Panc1 (cell line): Measurements from ENCODE around the gene GPR152. TPM values are rescaled to one million over a fixed set of nuclear protein-coding genes. Genes with fewer than 3 reads are reported as not detected.

Experiments
- ATAC-seq: fragments of 200-7000 bp; cut with Tn5 transposase; 2 replicates; pipeline ENCODE4 v1.9.1; 2020; ENCODE audit warnings: mild to moderate bottlenecking, moderate library complexity
- BruUV-seq: library from RNA; stranded (reverse); fragments of 400-500 nt; replicated peaks from 2 replicates; lab custom pipeline; 2021; lab: Mats Ljungman, UMichigan
- CTCF ChIA-PET: fragments of 300-600 bp; sonication (Branson Sonifier 250); formaldehyde crosslinking; loops from one replicate; lab custom pipeline; 2022; ENCODE audit warnings: antibody characterized with exemption; lab: Charles Lee
- POLR2A ChIA-PET: fragments of 300-600 bp; sonication (Branson Sonifier 250); formaldehyde crosslinking; loops from one replicate; lab custom pipeline; 2022; ENCODE audit warnings: antibody characterized with exemption; lab: Charles Lee
- DNase-seq: peaks from one replicate; pipeline ENCODE4 v3.0.0-alpha.2; 2010; ENCODE audit warnings: low read depth, low spot score
- H3K27ac ChIP-seq: 2 replicates; pipeline ENCODE4 v1.5.1; 2011; ENCODE audit warnings: mild to moderate bottlenecking, low read length, inconsistent platforms
- H3K27me3 ChIP-seq: fragments of 200-500 bp; sonication (Bioruptor generic); 2 replicates; pipeline ENCODE4 v1.6.0; 2014; ENCODE audit warnings: low read length, inconsistent platforms; ENCODE audit not compliant: control insufficient read depth, insufficient read depth
- H3K36me3 ChIP-seq: fragments of 200-500 bp; sonication (Bioruptor generic); 2 replicates; pipeline ENCODE4 v1.5.1; 2014; ENCODE audit warnings: inconsistent platforms, mild to moderate bottlenecking, low read length, moderate library complexity; ENCODE audit not compliant: control insufficient read depth, insufficient read depth
- H3K4me1 ChIP-seq: 2 replicates; pipeline ENCODE4 v1.5.1; 2011; ENCODE audit warnings: inconsistent platforms, mild to moderate bottlenecking, low read length, moderate library complexity; ENCODE audit not compliant: control insufficient read depth, insufficient read depth
- H3K4me3 ChIP-seq, 2 experiments: 2 replicates each; pipeline ENCODE4 v1.5.1; 2011 to 2012; ENCODE audit warnings: low read depth in 2 of 2, low read length in 2 of 2, mild to moderate bottlenecking in 2 of 2, inconsistent platforms in 1 of 2, moderate library complexity in 1 of 2
- H3K9me3 ChIP-seq: fragments of 200-500 bp; sonication (Bioruptor generic); 2 replicates; pipeline ENCODE4 v1.5.1; 2014; ENCODE audit warnings: low read depth, mild to moderate bottlenecking, inconsistent platforms, low read length, moderate library complexity; ENCODE audit not compliant: control insufficient read depth, insufficient read depth
- POLR2AphosphoS5 ChIP-seq: IDR thresholded peaks from 2 replicates; pipeline ENCODE4 v1.6.1; 2012; ENCODE audit warnings: mild to moderate bottlenecking, low read depth, low read length, moderate library complexity
- SIN3A ChIP-seq: IDR thresholded peaks from 2 replicates; pipeline ENCODE4 v1.6.1; 2012; ENCODE audit warnings: low read depth, mild to moderate bottlenecking, low read length, moderate library complexity, borderline replicate concordance; ENCODE audit not compliant: insufficient read depth
- TCF7L2 ChIP-seq: IDR thresholded peaks from 2 replicates; pipeline ENCODE4 v1.6.1; 2011; ENCODE audit warnings: mild to moderate bottlenecking, low read depth, low read length, inconsistent platforms
- in situ Hi-C: cut with HindIII; loops from 2 replicates; pipeline ENCODE4 v1.10.0; 2016; ENCODE audit warnings: low sequenced_read_pairs, low pct_unique_long_range_greater_than_20kb
- intact Hi-C: fragments of 100-400 bp; cut with micrococcal nuclease; formaldehyde crosslinking; loops from one replicate; pipeline ENCODE4 v1.10.0; 2022; ENCODE audit not compliant: unreplicated experiment
- total RNA-seq: library from RNA; stranded (reverse); gene quantifications from one replicate; pipeline ENCODE4 v1.2.1, GENCODE V29; 2021; ENCODE audit not compliant: unreplicated experiment
- TF ChIP-seq, protein P1 (sequence below): fragments of 450-650 bp; IDR thresholded peaks from 2 replicates; pipeline ENCODE4 v1.5.1; 2017; ENCODE audit warnings: mild to moderate bottlenecking
- TF ChIP-seq, protein P2 (sequence below), 2 experiments: IDR thresholded peaks; 2 replicates each; pipeline ENCODE4 v1.6.1; 2011 to 2012; ENCODE audit warnings: low read depth in 2 of 2, control low read depth in 1 of 2, low read length in 1 of 2, mild to moderate bottlenecking in 1 of 2, moderate library complexity in 1 of 2; ENCODE audit not compliant: insufficient read depth in 1 of 2

Gene GPR152
- total RNA-seq, 1 experiment from 2014 or later, result not detected

DNA sequence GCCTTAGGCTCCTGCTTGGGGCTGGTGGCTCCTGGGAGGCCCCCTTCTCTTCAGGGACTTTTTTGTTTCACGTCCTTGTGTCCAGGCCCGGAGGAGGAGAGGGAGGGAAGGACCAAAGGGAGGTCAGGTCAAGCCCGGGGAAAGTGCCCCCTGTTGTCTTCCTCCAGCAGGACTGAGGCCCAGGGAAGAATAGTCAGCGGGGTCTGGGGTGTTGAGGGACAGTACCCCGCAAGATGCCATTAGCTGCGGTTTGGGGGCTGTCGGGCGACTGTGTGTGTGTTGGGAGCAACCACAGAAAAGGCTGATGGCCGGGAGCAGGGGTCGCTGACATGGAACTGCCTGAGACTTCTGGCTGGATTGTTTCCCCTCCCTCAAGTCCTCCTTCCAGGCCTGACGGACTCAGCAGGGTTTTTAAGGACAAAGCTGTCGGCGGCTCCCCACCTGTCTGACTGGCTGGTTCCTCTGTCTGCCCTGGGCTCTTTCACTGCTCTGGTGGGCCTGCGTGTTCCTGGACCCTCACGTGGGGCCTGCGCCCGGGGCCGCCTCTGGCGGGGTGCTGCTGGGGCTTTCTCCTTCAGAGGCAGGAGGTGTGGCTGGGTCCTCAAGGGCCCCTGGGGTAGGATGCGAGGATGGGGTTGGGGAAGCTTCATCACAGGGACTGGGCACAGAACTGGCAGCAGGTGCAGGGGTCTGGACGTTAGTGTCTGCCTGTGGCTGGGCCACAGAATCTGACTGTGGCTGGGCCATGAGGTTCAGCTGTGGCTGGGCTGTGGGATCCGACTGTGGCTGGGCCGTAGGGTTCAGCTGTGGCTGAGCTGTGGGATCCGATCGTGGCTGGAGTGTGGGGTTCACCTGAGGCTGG lies 1.5 kb downstream of the GPR152 start:
- ChIA-PET POLR2A (no interaction called here), CTCF (interaction anchor here (0.5 to 0.6 kb wide), 2 partner anchors 12 to 188 kb away, joined by 3 read pairs; no protein-coding TSS in a partner anchor)
- Histone ChIP-seq H3K27ac (no peak overlapping the region), H3K9me3 (no peaks in the 10 kb centered on the region), H3K4me1 (no peaks in the 10 kb centered on the region), H3K27me3 (no peaks in the 10 kb centered on the region), H3K4me3 (no peak overlapping the region), H3K36me3 (no peaks in the 10 kb centered on the region)
- DNase-seq (no peak), ATAC-seq (no peak)
- no TSS peak for BruUV-seq
- in situ Hi-C loops, result no loop called here
- intact Hi-C loops, result no loop called here
- TF ChIP-seq, protein P1, sequence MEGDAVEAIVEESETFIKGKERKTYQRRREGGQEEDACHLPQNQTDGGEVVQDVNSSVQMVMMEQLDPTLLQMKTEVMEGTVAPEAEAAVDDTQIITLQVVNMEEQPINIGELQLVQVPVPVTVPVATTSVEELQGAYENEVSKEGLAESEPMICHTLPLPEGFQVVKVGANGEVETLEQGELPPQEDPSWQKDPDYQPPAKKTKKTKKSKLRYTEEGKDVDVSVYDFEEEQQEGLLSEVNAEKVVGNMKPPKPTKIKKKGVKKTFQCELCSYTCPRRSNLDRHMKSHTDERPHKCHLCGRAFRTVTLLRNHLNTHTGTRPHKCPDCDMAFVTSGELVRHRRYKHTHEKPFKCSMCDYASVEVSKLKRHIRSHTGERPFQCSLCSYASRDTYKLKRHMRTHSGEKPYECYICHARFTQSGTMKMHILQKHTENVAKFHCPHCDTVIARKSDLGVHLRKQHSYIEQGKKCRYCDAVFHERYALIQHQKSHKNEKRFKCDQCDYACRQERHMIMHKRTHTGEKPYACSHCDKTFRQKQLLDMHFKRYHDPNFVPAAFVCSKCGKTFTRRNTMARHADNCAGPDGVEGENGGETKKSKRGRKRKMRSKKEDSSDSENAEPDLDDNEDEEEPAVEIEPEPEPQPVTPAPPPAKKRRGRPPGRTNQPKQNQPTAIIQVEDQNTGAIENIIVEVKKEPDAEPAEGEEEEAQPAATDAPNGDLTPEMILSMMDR, result no peak
- TF ChIP-seq TCF7L2, result no peak
- TF ChIP-seq, protein P2, sequence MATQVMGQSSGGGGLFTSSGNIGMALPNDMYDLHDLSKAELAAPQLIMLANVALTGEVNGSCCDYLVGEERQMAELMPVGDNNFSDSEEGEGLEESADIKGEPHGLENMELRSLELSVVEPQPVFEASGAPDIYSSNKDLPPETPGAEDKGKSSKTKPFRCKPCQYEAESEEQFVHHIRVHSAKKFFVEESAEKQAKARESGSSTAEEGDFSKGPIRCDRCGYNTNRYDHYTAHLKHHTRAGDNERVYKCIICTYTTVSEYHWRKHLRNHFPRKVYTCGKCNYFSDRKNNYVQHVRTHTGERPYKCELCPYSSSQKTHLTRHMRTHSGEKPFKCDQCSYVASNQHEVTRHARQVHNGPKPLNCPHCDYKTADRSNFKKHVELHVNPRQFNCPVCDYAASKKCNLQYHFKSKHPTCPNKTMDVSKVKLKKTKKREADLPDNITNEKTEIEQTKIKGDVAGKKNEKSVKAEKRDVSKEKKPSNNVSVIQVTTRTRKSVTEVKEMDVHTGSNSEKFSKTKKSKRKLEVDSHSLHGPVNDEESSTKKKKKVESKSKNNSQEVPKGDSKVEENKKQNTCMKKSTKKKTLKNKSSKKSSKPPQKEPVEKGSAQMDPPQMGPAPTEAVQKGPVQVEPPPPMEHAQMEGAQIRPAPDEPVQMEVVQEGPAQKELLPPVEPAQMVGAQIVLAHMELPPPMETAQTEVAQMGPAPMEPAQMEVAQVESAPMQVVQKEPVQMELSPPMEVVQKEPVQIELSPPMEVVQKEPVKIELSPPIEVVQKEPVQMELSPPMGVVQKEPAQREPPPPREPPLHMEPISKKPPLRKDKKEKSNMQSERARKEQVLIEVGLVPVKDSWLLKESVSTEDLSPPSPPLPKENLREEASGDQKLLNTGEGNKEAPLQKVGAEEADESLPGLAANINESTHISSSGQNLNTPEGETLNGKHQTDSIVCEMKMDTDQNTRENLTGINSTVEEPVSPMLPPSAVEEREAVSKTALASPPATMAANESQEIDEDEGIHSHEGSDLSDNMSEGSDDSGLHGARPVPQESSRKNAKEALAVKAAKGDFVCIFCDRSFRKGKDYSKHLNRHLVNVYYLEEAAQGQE (IDR thresholded peaks at IDR 0.05; ENCODE audit: insufficient read depth in 1 of 2, low read depth in 2 of 2, low read length in 1 of 2), result no peak
- TF ChIP-seq SIN3A, result no peak
- no peak for TF ChIP-seq POLR2AphosphoS5

DNA sequence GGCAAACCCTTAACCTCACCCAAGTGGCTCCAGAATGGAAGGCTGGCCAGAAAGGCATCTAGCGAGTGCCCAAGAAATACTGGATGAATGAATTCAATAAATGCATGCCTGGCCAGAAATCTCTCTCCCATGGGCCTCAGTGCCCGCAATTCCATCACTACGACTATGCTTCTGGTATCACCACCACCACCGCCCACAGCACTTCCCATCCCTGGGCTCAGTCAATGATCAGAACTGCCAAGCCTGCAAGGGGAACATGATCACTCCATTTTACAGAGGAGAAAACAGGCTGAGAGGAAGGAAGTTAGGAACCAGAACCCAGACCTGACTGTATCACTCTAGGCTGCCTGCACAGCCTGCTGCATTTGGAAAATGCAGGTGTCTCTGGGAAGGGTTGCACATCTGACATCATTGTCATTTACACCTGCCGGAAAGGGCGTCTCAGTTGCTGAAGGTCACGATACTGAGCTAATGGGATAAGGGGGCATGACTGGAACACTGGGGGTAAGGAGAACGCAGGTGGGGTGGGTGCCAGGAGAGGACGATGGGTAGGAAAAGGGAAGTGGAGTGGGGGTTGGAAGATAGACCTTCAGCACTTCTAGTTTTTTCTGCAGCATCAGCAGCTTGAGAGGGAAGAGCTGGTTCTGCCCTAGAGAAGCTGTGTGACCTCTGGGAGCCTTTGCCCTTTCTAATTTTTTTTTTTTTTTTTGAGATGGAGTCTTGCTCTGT lies 3.2 kb downstream of the GPR152 start:
- Histone ChIP-seq H3K4me1 (no peaks in the 10 kb centered on the region), H3K9me3 (no peaks in the 10 kb centered on the region), H3K4me3 (no peak overlapping the region), H3K27ac (no peak overlapping the region), H3K36me3 (no peaks in the 10 kb centered on the region), H3K27me3 (no peaks in the 10 kb centered on the region)
- no TSS peak for BruUV-seq
- no peak for ATAC-seq
- intact Hi-C loops, result no loop called here
- ChIA-PET POLR2A (no interaction called here), CTCF (no interaction called here)
- in situ Hi-C loops, result no loop called here
- DNase-seq, result no peak
- TF ChIP-seq SIN3A (no peak), TCF7L2 (no peak), POLR2AphosphoS5 (no peak)
- TF ChIP-seq, protein P2 (IDR thresholded peaks at IDR 0.05; ENCODE audit: insufficient read depth in 1 of 2, low read depth in 2 of 2, low read length in 1 of 2), result no peak
- TF ChIP-seq, protein P1, result no peak
